DOHH2 (cell line): ENCODE measurements around the gene GRIN2C.

Experiments used
- CTCF ChIP-seq: fragments of 200-600 bp; sonication (generic); IDR thresholded peaks from one replicate; pipeline ENCODE4 v1.5.1; 2014; ENCODE audit warnings: antibody characterized with exemption, mild to moderate bottlenecking, low read depth, low read length; ENCODE audit not compliant: poor library complexity, severe bottlenecking
- EZH2phosphoT487 ChIP-seq: fragments of 200-600 bp; sonication (generic); IDR thresholded peaks from 2 replicates; pipeline ENCODE4 v1.6.1; 2017; ENCODE audit warnings: borderline replicate concordance, mild to moderate bottlenecking, antibody characterized with exemption, low read length, moderate library complexity, mixed read lengths

GRCh38 chr17:74850310-74850709 is 9.4 kb downstream of the GRIN2C start:
- peak; percentile 2 for TF ChIP-seq CTCF
- no peak for TF ChIP-seq EZH2phosphoT487
